ENCODE data around the gene WBP2. TPM values are rescaled to one million over a fixed set of nuclear protein-coding genes. Genes with fewer than 3 reads are reported as not detected.
"Not testable (repeated sequence)": the region's sequence is repeated elsewhere in the genome, so short reads cannot be mapped to it uniquely, and the experiment has no call there.

WBP2 gene
- total RNA-seq, 1 donor from 2014 or later, result 33.9 TPM

- DNase-seq, result no peak
Observed at GRCh38 chr17:75813081-75814020, 41.8 kb downstream of the WBP2 start.

DNA sequence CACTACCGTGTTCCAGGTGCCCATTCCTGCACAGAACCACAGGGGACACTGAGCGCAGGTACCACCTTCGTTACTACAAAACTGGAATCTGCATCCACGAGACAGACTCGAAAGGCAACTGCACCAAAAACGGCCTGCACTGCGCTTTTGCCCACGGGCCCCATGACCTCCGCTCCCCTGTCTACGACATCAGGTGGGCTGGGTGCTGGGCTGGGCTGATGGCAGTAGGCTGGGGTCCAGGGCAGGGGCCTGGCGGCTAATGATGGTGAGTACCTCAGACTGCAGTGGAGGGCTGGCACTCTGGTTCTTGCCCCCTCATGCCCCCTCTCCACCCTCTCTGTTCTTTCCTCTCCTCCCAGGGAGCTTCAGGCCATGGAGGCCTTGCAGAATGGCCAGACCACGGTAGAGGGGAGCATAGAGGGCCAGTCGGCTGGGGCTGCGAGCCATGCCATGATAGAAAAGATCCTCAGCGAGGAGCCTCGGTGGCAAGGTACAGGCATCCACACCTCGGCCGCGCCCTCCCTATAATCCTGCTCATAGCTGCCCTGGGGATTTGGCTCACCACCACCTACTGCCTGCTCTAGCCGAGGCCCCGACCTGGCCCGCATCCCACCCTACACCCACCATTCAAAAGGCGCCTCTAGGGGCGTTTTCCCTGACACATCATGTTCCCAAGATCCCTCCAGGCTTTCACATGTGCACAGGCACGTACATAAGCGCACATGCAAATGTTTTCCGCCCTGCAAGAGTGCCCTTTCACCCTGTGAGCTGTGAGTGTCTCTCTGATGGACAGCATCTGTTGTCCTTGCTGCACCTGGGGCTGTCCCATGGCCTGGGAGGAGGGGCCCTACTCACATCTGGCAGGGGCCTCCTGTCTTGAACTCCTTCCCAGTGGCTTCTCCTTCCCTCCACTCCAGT, 42.8 kb downstream of the WBP2 start:
- no peak for DNase-seq

DNA sequence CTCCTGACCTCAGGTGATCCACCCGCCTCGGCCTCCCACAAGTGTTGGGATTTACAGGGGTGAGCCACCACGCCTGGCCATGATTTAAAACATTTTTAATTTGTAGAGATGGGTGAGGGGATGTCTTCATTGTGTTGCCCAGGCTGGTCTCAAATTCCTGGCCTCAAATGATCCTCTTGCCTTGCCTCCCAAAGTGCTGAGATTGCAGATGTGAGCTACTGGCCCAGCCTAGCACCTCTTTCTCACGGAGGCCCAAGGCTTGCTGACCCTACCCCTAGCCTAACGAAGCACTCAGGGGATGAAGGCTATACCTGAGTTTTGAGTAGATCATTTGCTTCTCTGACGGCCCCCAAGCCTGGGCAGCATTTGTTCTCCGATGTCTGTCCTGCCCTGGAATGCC, 44.0 kb downstream of the WBP2 start:
- no peak for DNase-seq

DNA sequence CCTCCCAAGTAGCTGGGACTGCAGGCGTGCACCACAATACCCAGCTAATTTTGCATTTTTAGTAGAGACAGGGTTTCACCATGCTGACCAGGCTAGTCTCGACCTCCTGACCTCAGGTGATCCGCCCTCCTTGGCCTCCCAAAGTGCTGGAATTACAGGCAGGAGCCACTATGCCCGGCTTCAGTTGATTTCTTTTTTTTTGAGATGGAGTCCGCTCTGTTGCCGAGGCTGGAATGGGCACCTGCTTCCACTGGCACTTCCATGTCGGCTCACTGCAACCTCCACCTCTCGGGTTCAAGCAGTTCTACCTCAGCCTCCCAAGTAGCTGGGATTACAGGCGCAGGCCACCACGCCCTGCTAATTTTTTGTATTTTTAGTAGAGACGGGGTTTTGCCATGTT, 44.4 kb downstream of the WBP2 start:
- not testable (repeated sequence) for DNase-seq

DNA sequence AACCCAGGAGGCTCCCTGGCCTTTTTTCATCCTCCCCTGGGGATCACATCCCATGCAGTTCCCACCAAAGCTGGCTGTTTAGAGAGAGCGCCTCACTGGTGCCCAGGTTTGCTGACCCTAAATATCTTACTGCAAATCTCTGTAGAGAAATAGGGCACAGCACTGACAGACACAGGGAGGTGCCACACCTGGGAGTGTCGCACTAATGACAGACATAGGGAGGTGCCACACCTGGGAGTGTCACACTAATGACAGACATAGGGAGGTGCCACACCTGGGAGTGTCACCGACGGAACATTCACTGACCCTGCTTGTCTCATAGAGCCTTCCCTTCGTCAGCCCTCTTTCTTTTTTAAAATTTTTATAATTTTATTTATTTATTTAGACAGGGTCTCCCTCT, 44.9 kb downstream of the WBP2 start:
- no peak for DNase-seq

DNA sequence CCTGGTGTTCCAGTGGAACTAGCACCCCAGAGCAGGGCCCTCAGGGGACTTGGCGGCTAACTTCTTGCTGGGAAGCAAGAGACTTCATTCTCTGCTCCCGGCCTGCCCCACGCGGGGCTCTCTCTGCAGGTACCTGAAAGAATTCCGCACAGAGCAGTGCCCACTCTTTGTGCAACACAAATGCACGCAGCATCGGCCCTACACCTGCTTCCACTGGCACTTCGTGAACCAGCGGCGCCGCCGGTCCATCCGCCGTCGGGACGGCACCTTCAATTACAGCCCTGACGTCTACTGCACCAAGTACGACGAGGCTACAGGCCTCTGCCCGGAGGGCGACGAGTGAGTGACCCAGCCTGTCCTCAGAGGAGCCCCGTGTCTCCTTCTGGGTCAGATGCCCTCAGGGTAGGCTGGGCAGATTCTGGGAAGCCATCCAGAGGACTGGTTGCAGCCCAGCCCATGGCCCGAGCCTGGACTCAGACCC, 45.5 kb downstream of the WBP2 start:
- no peak for DNase-seq

DNA sequence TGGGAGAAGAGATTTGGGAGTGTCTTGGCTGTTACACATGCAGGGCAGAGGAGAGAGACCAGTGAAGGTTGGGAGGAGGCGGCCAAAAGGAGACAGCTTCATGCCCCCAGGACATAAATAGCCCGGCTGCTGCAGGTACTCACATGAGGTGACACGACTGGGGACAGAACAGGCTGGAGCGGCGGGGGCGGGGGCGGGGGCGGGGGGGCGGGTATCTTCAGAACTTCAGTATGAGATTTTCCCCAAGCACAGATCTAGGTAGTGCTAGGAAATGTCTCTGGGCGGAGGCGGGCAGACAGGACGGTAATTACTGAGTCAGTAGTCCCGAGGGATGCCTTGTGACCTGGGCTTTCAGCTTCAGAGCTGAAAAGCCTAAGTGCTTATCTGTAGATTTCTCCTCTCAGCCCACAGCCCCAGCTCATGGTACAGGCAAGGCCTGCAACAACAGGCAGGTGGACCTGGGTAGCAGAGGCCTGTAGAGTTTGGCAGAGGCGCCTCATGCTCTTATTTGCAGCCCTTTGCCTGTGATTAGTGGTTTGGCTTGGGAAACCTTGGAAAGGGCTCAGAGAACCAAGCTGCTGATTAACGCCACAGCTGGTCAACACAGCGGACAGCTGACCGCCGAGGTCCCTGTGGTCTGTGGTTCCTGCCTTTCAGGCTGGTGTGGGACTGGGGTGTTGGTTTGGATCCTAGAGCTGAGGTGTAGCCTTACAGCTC, 46.1 kb downstream of the WBP2 start:
- no peak for DNase-seq

DNA sequence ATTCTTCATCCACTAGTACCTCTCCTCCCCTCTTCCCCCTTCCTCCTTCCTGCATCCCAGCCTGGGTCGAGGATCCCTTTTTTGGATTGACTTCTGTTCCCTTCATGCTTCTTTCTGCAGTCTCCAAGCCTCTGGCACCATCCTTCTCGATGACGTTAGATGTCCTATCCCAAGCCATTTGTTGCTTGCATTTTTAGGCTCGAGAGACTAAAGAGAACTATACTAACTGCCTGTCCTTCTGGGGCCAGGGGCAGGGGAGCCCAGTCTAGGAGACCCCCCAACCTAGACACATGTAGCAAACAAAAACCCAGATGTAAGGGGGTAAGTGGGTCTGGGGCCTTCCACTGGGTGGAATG, 46.6 kb downstream of the WBP2 start:
- DNase-seq, result no peak

DNA sequence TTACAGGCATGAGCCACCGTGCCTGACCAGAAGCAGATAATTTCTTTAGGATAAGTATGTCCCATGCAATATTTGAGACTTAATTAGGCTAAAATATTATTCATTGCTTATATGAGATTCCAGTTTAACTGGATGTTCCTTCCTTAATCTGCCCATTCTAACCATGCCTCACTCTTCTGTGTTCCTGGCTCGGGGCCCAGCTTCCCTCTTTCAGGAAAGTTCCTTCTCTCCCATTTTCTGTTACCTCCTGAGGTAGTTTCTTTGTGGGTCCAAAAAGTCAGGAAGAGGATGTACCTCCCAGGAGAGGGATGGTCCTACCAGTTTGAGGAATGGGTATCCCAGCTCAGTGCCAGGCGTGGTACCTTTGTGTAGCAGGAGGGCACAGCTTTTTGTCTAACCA, 47.3 kb downstream of the WBP2 start:
- no peak for DNase-seq

DNA sequence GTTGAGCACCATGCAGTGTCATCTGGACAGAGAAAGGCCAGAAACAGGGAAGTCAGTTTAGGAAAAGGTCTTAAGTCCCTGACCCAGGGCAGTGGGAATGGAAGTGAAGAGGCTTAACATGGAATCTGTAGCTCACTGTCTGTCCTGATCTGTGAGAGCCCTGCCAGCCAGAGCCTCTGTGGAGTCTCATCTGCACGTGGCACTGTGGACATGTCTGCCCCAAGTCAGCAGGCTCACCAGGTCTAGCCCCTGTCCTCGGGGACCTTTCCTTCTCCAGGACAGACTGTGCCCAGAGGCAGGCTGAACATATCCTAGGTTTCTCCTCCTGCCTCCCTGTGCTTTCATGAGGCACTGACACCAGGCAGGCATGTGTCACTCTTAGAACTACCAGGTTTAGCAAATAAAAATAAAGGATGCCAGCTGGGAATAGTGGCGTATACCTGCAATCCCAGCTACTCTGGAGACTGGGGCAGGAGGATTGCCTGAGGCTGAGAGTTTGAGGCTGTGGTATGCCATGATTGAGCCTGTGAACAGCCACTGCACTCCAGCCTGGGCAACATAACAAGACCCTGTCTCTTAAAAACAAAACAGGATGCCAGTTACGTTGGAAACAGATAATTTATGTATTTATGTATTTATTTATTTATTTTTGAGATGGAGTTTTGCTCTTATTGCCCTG, 48.2 kb downstream of the WBP2 start:
- DNase-seq, result no peak

DNA sequence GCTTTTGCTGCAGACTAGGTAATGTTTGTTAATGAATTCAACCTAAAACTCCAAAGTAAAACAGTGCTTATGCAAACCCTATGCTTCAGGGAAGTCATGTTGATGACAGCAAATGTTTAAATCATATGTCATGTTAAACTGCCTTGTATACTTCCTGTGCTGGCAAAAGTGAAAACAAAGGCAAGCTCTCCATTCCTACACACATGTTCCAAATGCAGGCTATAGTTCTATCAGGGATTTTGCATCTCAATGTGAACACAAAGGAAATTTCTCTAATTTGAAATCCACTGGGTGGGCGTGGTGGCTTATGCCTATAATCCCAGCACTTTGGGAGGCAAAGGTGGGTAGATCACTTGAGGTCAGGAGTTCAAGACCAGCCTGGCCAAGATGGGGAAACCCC, 51.3 kb downstream of the WBP2 start:
- DNase-seq, result no peak

DNA sequence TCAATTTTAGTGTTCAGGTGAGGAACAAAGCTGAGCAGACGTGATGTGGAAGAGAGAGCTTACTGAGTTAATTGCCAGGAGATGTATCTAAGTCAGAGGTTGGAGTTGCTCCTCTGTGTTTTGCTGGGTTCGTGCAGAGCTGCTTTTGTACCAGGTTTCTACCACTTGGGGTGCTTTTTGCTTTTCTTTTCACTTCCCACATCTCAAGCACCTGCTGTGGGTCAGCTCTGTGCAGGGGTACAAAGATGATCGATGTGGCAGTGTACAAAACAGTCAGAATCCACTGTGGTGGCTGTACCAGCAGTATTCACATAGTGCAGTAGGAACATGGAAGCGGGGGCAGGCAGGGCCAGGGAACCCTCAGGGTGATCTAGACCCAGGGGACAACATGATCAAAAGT, 55.7 kb downstream of the WBP2 start:
- no peak for DNase-seq

DNA sequence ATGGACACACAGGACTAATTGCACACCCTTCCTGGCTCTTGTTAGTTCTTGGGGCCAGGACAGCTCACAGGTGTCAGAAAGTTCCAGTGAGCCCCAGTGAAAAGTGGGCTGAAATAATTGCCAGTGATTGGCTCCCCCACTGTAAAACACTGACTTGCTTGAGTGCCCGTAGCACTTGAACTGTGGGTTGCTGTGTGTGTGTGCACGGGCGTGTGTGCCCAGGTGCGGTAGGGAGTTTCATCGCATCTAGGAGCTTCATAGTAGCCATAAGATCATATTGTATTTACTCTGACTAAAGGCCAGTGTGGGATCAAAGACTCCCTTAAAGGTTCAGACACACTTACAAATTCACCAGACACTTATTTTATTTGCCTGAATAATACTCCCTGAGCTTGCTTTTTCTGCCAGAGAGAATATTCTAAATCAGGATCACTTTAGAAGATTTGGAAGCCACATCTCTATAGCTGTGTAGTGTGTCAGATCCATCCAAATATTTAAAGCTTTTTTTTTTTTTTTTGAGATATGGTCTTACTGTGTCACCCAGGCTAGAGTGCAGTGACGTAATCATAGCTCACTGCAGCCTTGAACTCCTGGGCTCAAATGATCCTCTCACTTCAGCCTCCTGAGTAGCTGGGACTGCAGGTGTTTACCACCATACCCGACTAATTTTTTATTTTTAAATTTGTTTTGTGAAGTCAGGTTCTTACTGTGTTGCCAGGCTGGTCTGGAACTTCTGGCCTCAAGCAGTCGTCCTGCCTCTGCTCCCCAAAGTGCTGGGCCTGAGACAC, 59.1 kb downstream of the WBP2 start:
- DNase-seq, result no peak

Other genes starting within 250 kb of the WBP2 start
- 7.2 TPM for gene SMIM5, start 221.9 kb downstream of the WBP2 start, total RNA-seq
- 22.3 TPM for gene RECQL5, start 188.2 kb downstream of the WBP2 start, total RNA-seq
- 41.4 TPM for gene SAP30BP, start 188.0 kb downstream of the WBP2 start, total RNA-seq
- 31.4 TPM for gene ITGB4, start 133.9 kb downstream of the WBP2 start, total RNA-seq
- 19.1 TPM for gene GALK1, start 90.1 kb downstream of the WBP2 start, total RNA-seq
- 39.2 TPM for gene UNK, start 70.5 kb downstream of the WBP2 start, total RNA-seq
- gene UNC13D, start 10.9 kb downstream of the WBP2 start, total RNA-seq, result 8.5 TPM
- 21.5 TPM for gene TRIM47, start 23.2 kb upstream of the WBP2 start, total RNA-seq
- gene TRIM65, start 41.6 kb upstream of the WBP2 start, total RNA-seq, result 9.2 TPM
- gene MRPL38, start 49.5 kb upstream of the WBP2 start, total RNA-seq, result 20.8 TPM
- 11.5 TPM for gene FBF1, start 85.7 kb upstream of the WBP2 start, total RNA-seq
- 57.9 TPM for gene ACOX1, start 123.8 kb upstream of the WBP2 start, total RNA-seq
- 16.0 TPM for gene TEN1, start 123.9 kb upstream of the WBP2 start, total RNA-seq
- 7.6 TPM for gene CDK3, start 145.5 kb upstream of the WBP2 start, total RNA-seq
- gene EVPL, start 172.0 kb upstream of the WBP2 start, total RNA-seq, result 43.7 TPM
- 48.8 TPM for gene SRP68, start 217.2 kb upstream of the WBP2 start, total RNA-seq
- not detected for gene GALR2, start 219.4 kb upstream of the WBP2 start, total RNA-seq
- not detected for gene ZACN, start 223.8 kb upstream of the WBP2 start, total RNA-seq
- 65.8 TPM for gene EXOC7, start 248.5 kb upstream of the WBP2 start, total RNA-seq

Data from skin of body (tissue), 2 donors.